K562 (cell line): ENCODE data around the gene SFT2D2. TPM values are rescaled to one million over a fixed set of nuclear protein-coding genes. Genes with fewer than 3 reads are reported as not detected.

ENCODE experiments used
- ADNP ChIP-seq: fragments of 200-800 bp; sonication (Bioruptor generic); IDR thresholded peaks from 2 replicates; pipeline ENCODE4 v1.6.1; 2016; ENCODE audit warnings: missing genetic modification characterization, missing compliant biosample characterization
- ARNT ChIP-seq, 2 experiments: fragments of 450-650 bp; IDR thresholded peaks; 2 replicates each; pipeline ENCODE4 v1.6.1; 2016; ENCODE audit warnings: mild to moderate bottlenecking in 1 of 2
- BCL6 ChIP-seq: fragments of 250-450 bp; sonication (Bioruptor Pico); IDR thresholded peaks from 2 replicates; pipeline ENCODE4 v1.4.0; 2020
- CC2D1A ChIP-seq: fragments of 450-650 bp; IDR thresholded peaks from 2 replicates; pipeline ENCODE4 v1.6.1; 2017; ENCODE audit warnings: mild to moderate bottlenecking
- FOXA1 ChIP-seq: fragments of 450-650 bp; IDR thresholded peaks from 2 replicates; pipeline ENCODE4 v1.6.1; 2016; ENCODE audit warnings: mild to moderate bottlenecking, borderline replicate concordance
- GABPB2 ChIP-seq: fragments of 250-450 bp; sonication (Bioruptor Pico); conservative IDR thresholded peaks from 2 replicates; pipeline ENCODE4 v1.5.1; 2021; ENCODE audit warnings: mild to moderate bottlenecking
- GTF2F1 ChIP-seq: IDR thresholded peaks from 2 replicates; pipeline ENCODE4 v1.6.1; 2011; ENCODE audit warnings: low read depth, low read length, improper control_type of control experiment
- HMG20A ChIP-seq: fragments of 450-650 bp; formaldehyde crosslinking; conservative IDR thresholded peaks from 2 replicates; pipeline ENCODE4 v1.4.0; 2020; ENCODE audit warnings: mild to moderate bottlenecking, mixed read lengths
- KAT8 ChIP-seq: fragments of 450-650 bp; IDR thresholded peaks from 2 replicates; pipeline ENCODE4 v1.6.1; 2016; ENCODE audit warnings: low read depth, mild to moderate bottlenecking
- OTX1 ChIP-seq: fragments of 450-650 bp; formaldehyde crosslinking; IDR thresholded peaks from 2 replicates; pipeline ENCODE4 v1.4.0; 2022; ENCODE audit warnings: mild to moderate bottlenecking
- POLR2AphosphoS2 ChIP-seq: IDR thresholded peaks from 2 replicates; pipeline ENCODE4 v1.6.1; 2012; ENCODE audit warnings: low read length, improper control_type of control experiment
- POLR3A ChIP-seq: IDR thresholded peaks from 2 replicates; pipeline ENCODE4 v1.6.1; 2011; ENCODE audit warnings: borderline replicate concordance, mild to moderate bottlenecking, moderate library complexity; ENCODE audit not compliant: insufficient read length, insufficient read depth; ENCODE audit errors: extremely low read depth
- SOX6 ChIP-seq: fragments of 450-650 bp; IDR thresholded peaks from 2 replicates; pipeline ENCODE4 v1.6.1; 2014; ENCODE audit warnings: mild to moderate bottlenecking
- TAL1 ChIP-seq: fragments of 450-650 bp; IDR thresholded peaks from 2 replicates; pipeline ENCODE4 v1.6.1; 2016; ENCODE audit warnings: mild to moderate bottlenecking
- TOE1 ChIP-seq, 2 experiments: fragments of 450-650 bp in 1 of 2; sonication (generic) in 1 of 2; formaldehyde crosslinking in 1 of 2; IDR thresholded peaks; 2 replicates each; pipeline versions ENCODE4 v1.7.1 to v1.8.0; 2016 to 2022; ENCODE audit warnings: borderline replicate concordance in 2 of 2, mild to moderate bottlenecking in 2 of 2, antibody characterized with exemption in 1 of 2, inconsistent platforms in 1 of 2, low read depth in 1 of 2, missing genetic modification reagents in 1 of 2, moderate library complexity in 1 of 2
- WHSC1 ChIP-seq: IDR thresholded peaks from one replicate; pipeline ENCODE4 v1.6.1; 2012; ENCODE audit warnings: low read length, control low read depth, inconsistent platforms
- ZC3H4 ChIP-seq: sonication (generic); formaldehyde crosslinking; IDR thresholded peaks from 2 replicates; pipeline ENCODE4 v1.9.0; 2021; ENCODE audit warnings: missing genetic modification reagents, borderline replicate concordance
- ZFP1 ChIP-seq: fragments of 450-650 bp; formaldehyde crosslinking; IDR thresholded peaks from 2 replicates; pipeline ENCODE4 v1.4.0; 2020; ENCODE audit warnings: mild to moderate bottlenecking, mixed read lengths
- ZNF324 ChIP-seq: fragments of 250-450 bp; sonication (Bioruptor Pico); IDR thresholded peaks from 2 replicates; pipeline ENCODE4 v1.4.0; 2020; ENCODE audit warnings: mild to moderate bottlenecking
- ZNF589 ChIP-seq: fragments of 200-800 bp; sonication (Bioruptor generic); IDR thresholded peaks from 2 replicates; pipeline ENCODE4 v1.6.1; 2016; ENCODE audit warnings: low read depth, missing genetic modification characterization, missing compliant biosample characterization
- polyA plus RNA-seq, 8 experiments: library from polyadenylated mRNA; depleted of rRNA in 4 of 8; stranded (reverse) in 5 of 8; unstranded in 3 of 8; fragments of >200 nt; fragmentation: Nextera tagmentation in 2 of 8; fragmentation: Illumina TruSeq in 1 of 8; extraction: Ambion mirVana in 2 of 8; extraction: Trizol in 1 of 8; gene quantifications; 2 replicates each; pipeline versions ENCODE4 v1.2.1 to v1.2.3, GENCODE V29; 2011 to 2014; ENCODE audit warnings: inconsistent platforms in 1 of 8, missing spikeins in 1 of 8
- total RNA-seq, 7 experiments: library from RNA; depleted of rRNA in 6 of 7; stranded (reverse); fragments of >200 nt in 6 of 7; fragmentation: Illumina TruSeq in 2 of 7; extraction: Trizol in 2 of 7; gene quantifications; 2 replicates each; pipeline versions ENCODE4 v1.2.1 to v1.2.3, GENCODE V29; 2011 to 2021; ENCODE audit warnings: low replicate concordance in 1 of 7
- TF ChIP-seq, protein P1 (sequence below), 2 experiments: fragments of 150-350 bp in 1 of 2; IDR thresholded peaks; 2 replicates each; pipeline ENCODE4 v1.6.1; 2012 to 2016; ENCODE audit warnings: low read depth in 2 of 2, low read length in 2 of 2, mild to moderate bottlenecking in 1 of 2, moderate library complexity in 1 of 2
- TF ChIP-seq, protein P2 (sequence below): fragments of 250-450 bp; sonication (Bioruptor Pico); IDR thresholded peaks from 2 replicates; pipeline ENCODE4 v1.5.0; 2021

The SFT2D2 gene
- total and polyA plus RNA-seq, 9 of the 15 experiments (the other 6 are each of a cell fraction or from before 2014, with no cell fraction given): 3.4 to 50.1 (median 21.6) TPM

DNA sequence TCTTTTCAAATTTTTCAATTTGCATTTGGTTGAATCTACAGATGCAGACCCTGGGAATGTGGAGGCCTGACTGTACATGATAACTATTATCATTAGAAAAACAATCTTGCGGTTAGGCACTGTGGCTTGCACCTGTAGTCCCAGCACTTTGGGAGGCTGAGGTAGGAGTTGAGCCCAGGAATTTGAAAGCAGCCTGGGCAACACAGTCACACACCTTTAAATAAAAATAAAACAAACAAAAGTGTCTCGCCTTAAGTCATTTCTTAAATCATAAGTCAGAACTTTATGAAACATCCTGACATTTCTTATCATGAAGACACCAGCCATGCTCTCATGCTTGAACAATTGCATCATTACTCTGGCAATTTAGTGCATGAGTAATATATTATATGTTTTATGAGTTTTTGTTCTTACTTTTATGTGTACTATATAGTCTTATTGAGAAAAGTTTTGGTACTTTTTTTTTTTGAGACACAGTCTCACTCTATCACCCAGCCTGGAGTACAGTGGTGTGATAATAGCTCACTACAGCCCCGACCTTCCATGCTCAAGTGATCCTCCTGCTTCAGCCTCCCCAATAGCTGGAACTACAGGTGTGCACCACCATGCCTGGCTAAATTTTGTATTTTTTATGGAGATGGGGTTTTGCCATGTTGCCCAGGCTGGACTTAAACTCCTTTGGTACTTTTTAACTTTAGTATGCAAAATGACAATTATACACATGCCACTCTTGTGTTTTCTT is 62.7 kb downstream of the SFT2D2 start (continued):
- TF ChIP-seq, protein P1, sequence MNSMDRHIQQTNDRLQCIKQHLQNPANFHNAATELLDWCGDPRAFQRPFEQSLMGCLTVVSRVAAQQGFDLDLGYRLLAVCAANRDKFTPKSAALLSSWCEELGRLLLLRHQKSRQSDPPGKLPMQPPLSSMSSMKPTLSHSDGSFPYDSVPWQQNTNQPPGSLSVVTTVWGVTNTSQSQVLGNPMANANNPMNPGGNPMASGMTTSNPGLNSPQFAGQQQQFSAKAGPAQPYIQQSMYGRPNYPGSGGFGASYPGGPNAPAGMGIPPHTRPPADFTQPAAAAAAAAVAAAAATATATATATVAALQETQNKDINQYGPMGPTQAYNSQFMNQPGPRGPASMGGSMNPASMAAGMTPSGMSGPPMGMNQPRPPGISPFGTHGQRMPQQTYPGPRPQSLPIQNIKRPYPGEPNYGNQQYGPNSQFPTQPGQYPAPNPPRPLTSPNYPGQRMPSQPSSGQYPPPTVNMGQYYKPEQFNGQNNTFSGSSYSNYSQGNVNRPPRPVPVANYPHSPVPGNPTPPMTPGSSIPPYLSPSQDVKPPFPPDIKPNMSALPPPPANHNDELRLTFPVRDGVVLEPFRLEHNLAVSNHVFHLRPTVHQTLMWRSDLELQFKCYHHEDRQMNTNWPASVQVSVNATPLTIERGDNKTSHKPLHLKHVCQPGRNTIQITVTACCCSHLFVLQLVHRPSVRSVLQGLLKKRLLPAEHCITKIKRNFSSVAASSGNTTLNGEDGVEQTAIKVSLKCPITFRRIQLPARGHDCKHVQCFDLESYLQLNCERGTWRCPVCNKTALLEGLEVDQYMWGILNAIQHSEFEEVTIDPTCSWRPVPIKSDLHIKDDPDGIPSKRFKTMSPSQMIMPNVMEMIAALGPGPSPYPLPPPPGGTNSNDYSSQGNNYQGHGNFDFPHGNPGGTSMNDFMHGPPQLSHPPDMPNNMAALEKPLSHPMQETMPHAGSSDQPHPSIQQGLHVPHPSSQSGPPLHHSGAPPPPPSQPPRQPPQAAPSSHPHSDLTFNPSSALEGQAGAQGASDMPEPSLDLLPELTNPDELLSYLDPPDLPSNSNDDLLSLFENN (IDR thresholded peaks at IDR 0.05; ENCODE audit: low read depth in 2 of 2, low read length in 2 of 2): peak in 1 of 2 experiments; percentile 90; a peak in 2 of 4 replicates
- TF ChIP-seq TAL1: peak; percentile 96
- TF ChIP-seq, protein P2, sequence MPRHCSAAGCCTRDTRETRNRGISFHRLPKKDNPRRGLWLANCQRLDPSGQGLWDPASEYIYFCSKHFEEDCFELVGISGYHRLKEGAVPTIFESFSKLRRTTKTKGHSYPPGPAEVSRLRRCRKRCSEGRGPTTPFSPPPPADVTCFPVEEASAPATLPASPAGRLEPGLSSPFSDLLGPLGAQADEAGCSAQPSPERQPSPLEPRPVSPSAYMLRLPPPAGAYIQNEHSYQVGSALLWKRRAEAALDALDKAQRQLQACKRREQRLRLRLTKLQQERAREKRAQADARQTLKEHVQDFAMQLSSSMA (CRISPR knock-in tag): no peak
- TF ChIP-seq WHSC1: no peak
- no peak for TF ChIP-seq BCL6 (CRISPR knock-in tag)
- TF ChIP-seq GTF2F1: no peak
- TF ChIP-seq ZNF589 (CRISPR knock-in tag): peak; percentile 19; the same call in 1 of the 2 replicates
- no peak for TF ChIP-seq HMG20A
- no peak for TF ChIP-seq ZNF324 (CRISPR knock-in tag)
- TF ChIP-seq GABPB2 (CRISPR knock-in tag): no peak
- TF ChIP-seq ADNP: peak; percentile 78; the same call in 1 of the 2 replicates
- TF ChIP-seq ZFP1 (CRISPR knock-in tag): no peak
- TF ChIP-seq POLR3A: no peak
- no peak for TF ChIP-seq OTX1
- no peak for TF ChIP-seq CC2D1A
- no peak for TF ChIP-seq KAT8
- no peak for TF ChIP-seq ARNT (IDR thresholded peaks at IDR 0.05)
- TF ChIP-seq TOE1 (IDR thresholded peaks at IDR 0.05; ENCODE audit: borderline replicate concordance): no peak
- TF ChIP-seq TOE1 (CRISPR knock-in tag; IDR thresholded peaks at IDR 0.05; ENCODE audit: borderline replicate concordance, low read depth): no peak
- TF ChIP-seq FOXA1: no peak
- no peak for TF ChIP-seq POLR2AphosphoS2
- peak; percentile 91 for TF ChIP-seq SOX6
- TF ChIP-seq ZC3H4 (CRISPR knock-in tag): no peak
